Adrenal gland (tissue), 5 donors: ENCODE results near the gene RAP1A.

Source experiments
- POLR2A ChIP-seq, 2 donors: fragments of 450-650 bp; IDR thresholded peaks; one replicate each; pipeline ENCODE4 v1.6.1; 2017; ENCODE audit warnings: antibody characterized with exemption in 2 of 2, mild to moderate bottlenecking in 2 of 2, moderate library complexity in 1 of 2
- TF ChIP-seq, protein P1 (sequence below), 6 experiments: fragments of 450-650 bp in 4 of 6; fragments of 200-600 bp in 2 of 6; sonication (generic) in 1 of 6; IDR thresholded peaks; 1 replicate in 5 of 6; 2 replicates in 1 of 6; pipeline versions ENCODE4 v1.5.1 to v1.8.0; 2016 to 2021; ENCODE audit warnings: antibody characterized with exemption in 6 of 6, mild to moderate bottlenecking in 2 of 6, moderate library complexity in 1 of 6
- donor health status: DM: no; HTN: no; CAD: no.

GRCh38 chr1:111660204-111661150 lies 40.9 kb downstream of the RAP1A start:
- TF ChIP-seq, protein P1, sequence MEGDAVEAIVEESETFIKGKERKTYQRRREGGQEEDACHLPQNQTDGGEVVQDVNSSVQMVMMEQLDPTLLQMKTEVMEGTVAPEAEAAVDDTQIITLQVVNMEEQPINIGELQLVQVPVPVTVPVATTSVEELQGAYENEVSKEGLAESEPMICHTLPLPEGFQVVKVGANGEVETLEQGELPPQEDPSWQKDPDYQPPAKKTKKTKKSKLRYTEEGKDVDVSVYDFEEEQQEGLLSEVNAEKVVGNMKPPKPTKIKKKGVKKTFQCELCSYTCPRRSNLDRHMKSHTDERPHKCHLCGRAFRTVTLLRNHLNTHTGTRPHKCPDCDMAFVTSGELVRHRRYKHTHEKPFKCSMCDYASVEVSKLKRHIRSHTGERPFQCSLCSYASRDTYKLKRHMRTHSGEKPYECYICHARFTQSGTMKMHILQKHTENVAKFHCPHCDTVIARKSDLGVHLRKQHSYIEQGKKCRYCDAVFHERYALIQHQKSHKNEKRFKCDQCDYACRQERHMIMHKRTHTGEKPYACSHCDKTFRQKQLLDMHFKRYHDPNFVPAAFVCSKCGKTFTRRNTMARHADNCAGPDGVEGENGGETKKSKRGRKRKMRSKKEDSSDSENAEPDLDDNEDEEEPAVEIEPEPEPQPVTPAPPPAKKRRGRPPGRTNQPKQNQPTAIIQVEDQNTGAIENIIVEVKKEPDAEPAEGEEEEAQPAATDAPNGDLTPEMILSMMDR (IDR thresholded peaks at IDR 0.05) = no peak
- no peak for TF ChIP-seq POLR2A (IDR thresholded peaks at IDR 0.05)
